Measurements from ENCODE around the gene DPYSL5. TPM values are rescaled to one million over a fixed set of nuclear protein-coding genes. Genes with fewer than 3 reads are reported as not detected.

DPYSL5 gene
- total RNA-seq, 2 donors from 2014 or later: not detected

- no peak for ATAC-seq
- no peak for DNase-seq
- intact Hi-C loops (cut with DNase I): no loop called here
These were observed 45.1 kb downstream of the DPYSL5 start for GRCh38 chr2:26892922-26893524.

GRCh38 chr2:26894136-26894535 lies 46.2 kb downstream of the DPYSL5 start:
- ATAC-seq (no peak), DNase-seq (no peak)
- intact Hi-C loops (cut with DNase I): no loop called here

GRCh38 chr2:26897807-26898479 lies 50.0 kb downstream of the DPYSL5 start:
- ATAC-seq: no peak
- DNase-seq: no peak
- intact Hi-C loops (cut with DNase I): no loop called here

- ATAC-seq (no peak), DNase-seq (no peak)
- intact Hi-C loops (cut with DNase I): no loop called here
These were observed 50.6 kb downstream of the DPYSL5 start for GRCh38 chr2:26898480-26899078.

GRCh38 chr2:26899500-26900164 lies 51.7 kb downstream of the DPYSL5 start:
- intact Hi-C loops (cut with DNase I): no loop called here
- no peak for DNase-seq
- ATAC-seq: no peak

GRCh38 chr2:26900831-26901321 lies 52.9 kb downstream of the DPYSL5 start:
- intact Hi-C loops (cut with DNase I): no loop called here
- DNase-seq: no peak
- no peak for ATAC-seq

GRCh38 chr2:26901326-26902183 lies 53.6 kb downstream of the DPYSL5 start:
- intact Hi-C loops (cut with DNase I): no loop called here
- peak in 1 of 2 donors; percentile 73 for ATAC-seq

GRCh38 chr2:26903676-26904075 lies 55.7 kb downstream of the DPYSL5 start:
- intact Hi-C loops (cut with DNase I): no loop called here
- DNase-seq (no peak), ATAC-seq (no peak)

More at GRCh38 chr2:26901326-26902183, 53.6 kb downstream of the DPYSL5 start:
- no peak for DNase-seq

GRCh38 chr2:26904839-26905238 lies 56.9 kb downstream of the DPYSL5 start:
- ATAC-seq: no peak
- intact Hi-C loops (cut with DNase I): no loop called here
- DNase-seq: no peak

GRCh38 chr2:26905341-26906198 lies 57.6 kb downstream of the DPYSL5 start:
- intact Hi-C loops (cut with DNase I): no loop called here
- ATAC-seq (no peak), DNase-seq (no peak)

GRCh38 chr2:26907416-26907815 lies 59.5 kb downstream of the DPYSL5 start:
- DNase-seq: no peak
- no peak for ATAC-seq
- intact Hi-C loops (cut with DNase I): no loop called here

GRCh38 chr2:26910176-26910575 lies 62.2 kb downstream of the DPYSL5 start:
- intact Hi-C loops (cut with DNase I): no loop called here
- DNase-seq (no peak), ATAC-seq (no peak)

GRCh38 chr2:26911911-26912861 lies 64.3 kb downstream of the DPYSL5 start:
- intact Hi-C loops (cut with DNase I): no loop called here
- ATAC-seq: no peak
- DNase-seq: no peak

GRCh38 chr2:26913606-26913998 lies 65.7 kb downstream of the DPYSL5 start:
- intact Hi-C loops (cut with DNase I): no loop called here
- DNase-seq: no peak
- ATAC-seq: peak; percentile 55 to 77

- ATAC-seq (peak; percentile 22 to 57), DNase-seq (no peak)
- intact Hi-C loops (cut with DNase I): no loop called here
These were observed 66.2 kb downstream of the DPYSL5 start for GRCh38 chr2:26913999-26914658.

GRCh38 chr2:26914659-26915310 lies 66.9 kb downstream of the DPYSL5 start:
- no peak for DNase-seq
- intact Hi-C loops (cut with DNase I): no loop called here
- ATAC-seq: no peak
